OCI-LY1 (cell line): Measurements from ENCODE around the gene NKX2-3.

ENCODE experiments used
- EZH2 ChIP-seq: fragments of 200-600 bp; sonication (generic), shearing (Covaris generic); IDR thresholded peaks from 2 replicates; pipeline ENCODE4 v1.8.0; 2017; ENCODE audit warnings: borderline replicate concordance, mixed run types, mild to moderate bottlenecking, antibody characterized with exemption, low read length, moderate library complexity, mixed read lengths
- TF ChIP-seq, protein P1 (sequence below): fragments of 200-600 bp; sonication (generic), shearing (Covaris generic); IDR thresholded peaks from 2 replicates; pipeline ENCODE4 v1.5.1; 2017; ENCODE audit warnings: mild to moderate bottlenecking, antibody characterized with exemption, low read length, moderate library complexity, mixed read lengths

DNA sequence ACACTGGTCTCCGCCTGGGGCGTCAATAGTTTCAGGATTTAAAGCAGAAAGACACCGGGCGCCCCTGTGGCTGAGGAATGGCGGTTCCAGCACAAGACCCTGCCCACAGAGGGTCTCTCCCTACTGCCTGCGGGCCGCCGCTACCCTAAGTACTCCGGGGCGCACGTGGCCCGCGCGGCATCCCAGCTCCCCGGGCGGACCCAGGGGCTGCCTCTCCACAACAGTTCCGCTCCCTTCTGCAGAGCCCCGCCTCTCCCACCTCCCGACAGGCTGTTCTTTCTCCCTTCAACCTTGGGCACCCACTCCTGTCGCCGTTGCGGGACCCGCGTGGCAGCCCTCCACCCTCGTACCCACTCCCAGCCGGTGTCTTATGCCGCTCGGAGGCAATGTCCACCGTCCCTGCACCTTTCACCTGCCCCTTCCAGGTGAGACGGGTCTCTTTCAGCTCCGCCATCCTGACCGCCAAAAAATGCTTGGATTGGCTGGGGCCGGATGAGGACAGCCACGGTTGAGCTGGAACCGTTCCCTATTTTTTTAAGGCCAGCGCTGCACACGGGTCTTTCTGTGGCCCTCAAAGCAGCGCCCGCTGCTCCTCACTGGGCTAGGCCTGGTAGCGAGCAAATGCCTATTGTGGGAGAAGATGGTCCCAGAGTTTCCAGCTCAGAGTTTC is 1.6 kb upstream of the NKX2-3 start:
- TF ChIP-seq, protein P1, sequence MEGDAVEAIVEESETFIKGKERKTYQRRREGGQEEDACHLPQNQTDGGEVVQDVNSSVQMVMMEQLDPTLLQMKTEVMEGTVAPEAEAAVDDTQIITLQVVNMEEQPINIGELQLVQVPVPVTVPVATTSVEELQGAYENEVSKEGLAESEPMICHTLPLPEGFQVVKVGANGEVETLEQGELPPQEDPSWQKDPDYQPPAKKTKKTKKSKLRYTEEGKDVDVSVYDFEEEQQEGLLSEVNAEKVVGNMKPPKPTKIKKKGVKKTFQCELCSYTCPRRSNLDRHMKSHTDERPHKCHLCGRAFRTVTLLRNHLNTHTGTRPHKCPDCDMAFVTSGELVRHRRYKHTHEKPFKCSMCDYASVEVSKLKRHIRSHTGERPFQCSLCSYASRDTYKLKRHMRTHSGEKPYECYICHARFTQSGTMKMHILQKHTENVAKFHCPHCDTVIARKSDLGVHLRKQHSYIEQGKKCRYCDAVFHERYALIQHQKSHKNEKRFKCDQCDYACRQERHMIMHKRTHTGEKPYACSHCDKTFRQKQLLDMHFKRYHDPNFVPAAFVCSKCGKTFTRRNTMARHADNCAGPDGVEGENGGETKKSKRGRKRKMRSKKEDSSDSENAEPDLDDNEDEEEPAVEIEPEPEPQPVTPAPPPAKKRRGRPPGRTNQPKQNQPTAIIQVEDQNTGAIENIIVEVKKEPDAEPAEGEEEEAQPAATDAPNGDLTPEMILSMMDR: no peak
- TF ChIP-seq EZH2: no peak
